SK-N-SH (cell line): Measurements from ENCODE around the gene PPT2. TPM values are rescaled to one million over a fixed set of nuclear protein-coding genes. Genes with fewer than 3 reads are reported as not detected.

Experiments
- CTCF ChIA-PET: fragments of 300-600, 350-600 bp; formaldehyde crosslinking; extraction: SDS; loops from one replicate; lab custom pipeline; 2021; lab: Yijun Ruan, JAX
- POLR2A ChIA-PET: fragments of 350-600 bp; sonication (Branson Sonifier 250); formaldehyde crosslinking; extraction: SDS; loops from one replicate; lab custom pipeline; 2020; ENCODE audit warnings: antibody characterized with exemption, inconsistent platforms; lab: Yijun Ruan, JAX
- DNase-seq: peaks from one replicate; pipeline ENCODE4 v3.0.0; 2012
- H2AFZ ChIP-seq: fragments of 200-600 bp; sonication (generic); 2 replicates; pipeline ENCODE4 v1.8.1; 2016; ENCODE audit warnings: antibody characterized with exemption, mild to moderate bottlenecking, low read depth
- H3F3A ChIP-seq: fragments of 200-600 bp; sonication (generic); replicated peaks from 2 replicates; pipeline ENCODE3; 2016; ENCODE audit warnings: antibody characterized with exemption, mild to moderate bottlenecking; ENCODE audit not compliant: insufficient read depth
- H3K27ac ChIP-seq, 2 experiments: fragments of 200-500 bp in 1 of 2; fragments of 200-600 bp in 1 of 2; sonication (Bioruptor generic) in 1 of 2; sonication (generic), shearing (Covaris generic) in 1 of 2; 2 replicates each; pipeline versions ENCODE4 v1.5.1 to v1.6.1; 2014 to 2016; ENCODE audit warnings: low read depth in 2 of 2, inconsistent platforms in 1 of 2, low read length in 1 of 2, mild to moderate bottlenecking in 1 of 2, mixed read lengths in 1 of 2
- H3K27me3 ChIP-seq: fragments of 200-600 bp; sonication (generic), shearing (Covaris generic); 2 replicates; pipeline ENCODE4 v1.6.1; 2016; ENCODE audit warnings: mixed run types; ENCODE audit not compliant: insufficient read depth
- H3K36me3 ChIP-seq, 2 experiments: fragments of 200-500 bp in 1 of 2; fragments of 200-600 bp in 1 of 2; sonication (Bioruptor generic) in 1 of 2; sonication (generic) in 1 of 2; replicated peaks in 1 of 2; 2 replicates each; pipeline versions ENCODE3 to v1.5.1; 2014 to 2016; ENCODE audit warnings: low read length in 1 of 2, mild to moderate bottlenecking in 1 of 2; ENCODE audit not compliant: insufficient read depth in 2 of 2, control insufficient read depth in 1 of 2
- H3K4me1 ChIP-seq, 2 experiments: fragments of 200-500 bp in 1 of 2; fragments of 200-600 bp in 1 of 2; sonication (Bioruptor generic) in 1 of 2; sonication (generic), shearing (Covaris generic) in 1 of 2; 2 replicates each; pipeline versions ENCODE4 v1.5.1 to v1.6.1; 2014 to 2016; ENCODE audit warnings: low read depth in 1 of 2, low read length in 1 of 2, mixed run types in 1 of 2; ENCODE audit not compliant: insufficient read depth in 2 of 2, control insufficient read depth in 1 of 2
- H3K4me2 ChIP-seq: fragments of 200-600 bp; sonication (generic), shearing (Covaris generic); 2 replicates; pipeline ENCODE4 v1.6.1; 2017; ENCODE audit warnings: mixed run types
- H3K4me3 ChIP-seq, 2 experiments: fragments of 200-500 bp in 1 of 2; fragments of 200-600 bp in 1 of 2; sonication (Bioruptor generic) in 1 of 2; sonication (generic), shearing (Covaris generic) in 1 of 2; 2 replicates each; pipeline versions ENCODE4 v1.5.1 to v1.8.1; 2014 to 2016; ENCODE audit warnings: low read depth in 2 of 2, inconsistent platforms in 1 of 2, low read length in 1 of 2, mild to moderate bottlenecking in 1 of 2, mixed read lengths in 1 of 2, moderate library complexity in 1 of 2
- H3K79me2 ChIP-seq: fragments of 200-600 bp; sonication (generic); 2 replicates; pipeline ENCODE4 v1.8.1; 2017; ENCODE audit warnings: mild to moderate bottlenecking; ENCODE audit not compliant: insufficient read depth
- H3K9ac ChIP-seq: fragments of 200-600 bp; sonication (generic); 2 replicates; pipeline ENCODE4 v1.6.1; 2017; ENCODE audit warnings: mixed run types
- H3K9me2 ChIP-seq: fragments of 200-600 bp; sonication (generic); 2 replicates; pipeline ENCODE4 v1.6.1; 2017; ENCODE audit warnings: mixed run types
- H3K9me3 ChIP-seq: fragments of 200-600 bp; sonication (generic); 2 replicates; pipeline ENCODE4 v1.6.1; 2017; ENCODE audit warnings: mixed run types, mild to moderate bottlenecking, moderate library complexity
- H4K20me1 ChIP-seq: fragments of 200-600 bp; sonication (generic); 2 replicates; pipeline ENCODE4 v1.6.1; 2017; ENCODE audit warnings: mild to moderate bottlenecking, mixed run types; ENCODE audit not compliant: insufficient read depth
- CHD2 ChIP-seq: fragments of 150-350 bp; IDR thresholded peaks from 2 replicates; pipeline ENCODE4 v1.6.1; 2018; ENCODE audit warnings: low read length; ENCODE audit not compliant: partially characterized antibody
- EP300 ChIP-seq, 2 experiments: IDR thresholded peaks; 2 replicates each; pipeline versions ENCODE4 v1.4.0 to v1.6.1; 2012; ENCODE audit warnings: borderline replicate concordance in 1 of 2, low read depth in 1 of 2, low read length in 1 of 2
- FOXJ3 ChIP-seq: sonication (generic); formaldehyde crosslinking; IDR thresholded peaks from 2 replicates; pipeline ENCODE4 v1.5.1; 2020; ENCODE audit warnings: mild to moderate bottlenecking, missing genetic modification reagents
- FOXM1 ChIP-seq: IDR thresholded peaks from 2 replicates; pipeline ENCODE4 v1.4.0; 2012; ENCODE audit warnings: low read depth, mild to moderate bottlenecking
- GATA2 ChIP-seq: sonication (generic); formaldehyde crosslinking; IDR thresholded peaks from 2 replicates; pipeline ENCODE4 v1.5.0; 2020; ENCODE audit warnings: mild to moderate bottlenecking, missing genetic modification reagents
- MEF2A ChIP-seq: IDR thresholded peaks from 2 replicates; pipeline ENCODE4 v1.4.0; 2012; ENCODE audit warnings: low read depth, borderline replicate concordance
- MXI1 ChIP-seq: IDR thresholded peaks from 2 replicates; pipeline ENCODE4 v1.6.1; 2012; ENCODE audit warnings: mild to moderate bottlenecking, low read depth, low read length, improper control_type of control experiment
- POLR2AphosphoS5 ChIP-seq: IDR thresholded peaks from 2 replicates; pipeline ENCODE4 v1.6.1; 2012; ENCODE audit warnings: low read depth, low read length
- RAD21 ChIP-seq: IDR thresholded peaks from 2 replicates; pipeline ENCODE4 v1.6.1; 2012; ENCODE audit warnings: mild to moderate bottlenecking, low read length
- RCOR1 ChIP-seq: fragments of 150-350 bp; IDR thresholded peaks from 2 replicates; pipeline ENCODE4 v1.6.1; 2017; ENCODE audit warnings: antibody characterized with exemption, low read length
- RFX5 ChIP-seq: IDR thresholded peaks from 2 replicates; pipeline ENCODE4 v1.6.1; 2012; ENCODE audit warnings: mild to moderate bottlenecking, improper control_type of control experiment, low read length
- SIN3A ChIP-seq: IDR thresholded peaks from 2 replicates; pipeline ENCODE4 v1.6.1; 2012; ENCODE audit warnings: low read depth, mild to moderate bottlenecking, low read length, moderate library complexity, borderline replicate concordance
- TCF12 ChIP-seq: IDR thresholded peaks from 2 replicates; pipeline ENCODE4 v1.4.0; 2012
- YY1 ChIP-seq: IDR thresholded peaks from 2 replicates; pipeline ENCODE4 v1.4.0; 2012; ENCODE audit warnings: low read depth, mild to moderate bottlenecking
- polyA plus RNA-seq, 3 experiments: library from polyadenylated mRNA; depleted of rRNA; stranded (reverse); fragments of >200 nt; gene quantifications; 2 replicates each; pipeline ENCODE4 v1.2.3, GENCODE V29; 2012
- TF ChIP-seq, protein P1 (sequence below): IDR thresholded peaks from 2 replicates; pipeline ENCODE4 v1.4.0; 2012; ENCODE audit warnings: low read depth
- TF ChIP-seq, protein P2 (sequence below): fragments of 200-600 bp; sonication (generic); IDR thresholded peaks from 2 replicates; pipeline ENCODE4 v1.6.1; 2017; ENCODE audit warnings: antibody characterized with exemption, mild to moderate bottlenecking, moderate library complexity
- TF ChIP-seq, protein P3 (sequence below): IDR thresholded peaks from 2 replicates; pipeline ENCODE4; 2012
- TF ChIP-seq, protein P4 (sequence below): IDR thresholded peaks from 2 replicates; pipeline ENCODE4 v1.4.0; 2012; ENCODE audit warnings: low read depth, borderline replicate concordance
- TF ChIP-seq, protein P5 (sequence below): IDR thresholded peaks from 2 replicates; pipeline ENCODE4 v1.4.0; 2012; ENCODE audit warnings: low read depth, borderline replicate concordance
- TF ChIP-seq, protein P6 (sequence below): IDR thresholded peaks from 2 replicates; pipeline ENCODE4 v1.6.1; 2012; ENCODE audit warnings: mild to moderate bottlenecking, low read depth, low read length, moderate library complexity

PPT2 gene
- polyA plus RNA-seq, 1 of the 3 experiments (the other 2 are of a cell fraction), result 32.7 TPM

DNA sequence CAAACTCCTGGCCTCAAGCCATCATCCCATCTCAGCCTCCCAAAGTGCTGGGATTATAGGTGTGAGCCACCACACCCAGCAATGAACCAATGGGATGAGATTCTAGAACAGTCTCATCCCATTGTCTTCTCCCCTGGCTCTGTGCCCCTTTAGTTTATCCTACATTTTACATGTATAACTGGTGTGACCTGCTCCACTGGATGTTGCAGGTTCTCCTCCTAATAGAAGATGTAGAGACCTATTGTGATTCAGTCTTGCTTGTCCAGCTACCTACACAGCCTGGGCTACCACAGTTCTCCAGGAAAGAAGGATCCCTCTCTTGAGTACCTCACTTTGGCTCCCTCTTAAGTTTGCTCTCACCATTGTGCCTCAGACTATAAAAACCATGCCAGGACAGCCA, 21.8 kb upstream of the PPT2 start:
- Histone ChIP-seq H3K4me3 (no peak overlapping the region), H3K4me1 (peaks cover 11 to 17% of the 10 kb centered on the region in 2 experiments; a peak in 2 of 4 replicates), H2AFZ (no peak overlapping the region), H3K9me2 (no peaks in the 10 kb centered on the region), H3K27ac (no peak overlapping the region), H3K9ac (no peak overlapping the region), H3F3A (peaks cover 5% of the 10 kb centered on the region), H3K36me3 (no peaks in the 10 kb centered on the region), H3K4me2 (no peak overlapping the region), H3K9me3 (no peaks in the 10 kb centered on the region), H3K27me3 (no peaks in the 10 kb centered on the region), H3K79me2 (peaks cover 19% of the 10 kb centered on the region; the same call in 1 of the 2 replicates), H4K20me1 (no peaks in the 10 kb centered on the region)
- POLR2A ChIA-PET, result no interaction called here
- CTCF ChIA-PET, result interaction anchor here (6.2 kb wide), 1 partner anchor 14 kb away, joined by 43 read pairs; no protein-coding TSS in a partner anchor
- DNase-seq, result no peak
- no peak for TF ChIP-seq RAD21
- no peak for TF ChIP-seq POLR2AphosphoS5
- no peak for TF ChIP-seq MEF2A
- no peak for TF ChIP-seq EP300 (IDR thresholded peaks at IDR 0.05; ENCODE audit: borderline replicate concordance in 1 of 2, low read depth in 1 of 2, low read length in 1 of 2)
- no peak for TF ChIP-seq CHD2
- TF ChIP-seq TCF12, result no peak
- TF ChIP-seq, protein P1, sequence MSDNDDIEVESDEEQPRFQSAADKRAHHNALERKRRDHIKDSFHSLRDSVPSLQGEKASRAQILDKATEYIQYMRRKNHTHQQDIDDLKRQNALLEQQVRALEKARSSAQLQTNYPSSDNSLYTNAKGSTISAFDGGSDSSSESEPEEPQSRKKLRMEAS, result no peak
- TF ChIP-seq GATA2, result no peak
- TF ChIP-seq, protein P2, sequence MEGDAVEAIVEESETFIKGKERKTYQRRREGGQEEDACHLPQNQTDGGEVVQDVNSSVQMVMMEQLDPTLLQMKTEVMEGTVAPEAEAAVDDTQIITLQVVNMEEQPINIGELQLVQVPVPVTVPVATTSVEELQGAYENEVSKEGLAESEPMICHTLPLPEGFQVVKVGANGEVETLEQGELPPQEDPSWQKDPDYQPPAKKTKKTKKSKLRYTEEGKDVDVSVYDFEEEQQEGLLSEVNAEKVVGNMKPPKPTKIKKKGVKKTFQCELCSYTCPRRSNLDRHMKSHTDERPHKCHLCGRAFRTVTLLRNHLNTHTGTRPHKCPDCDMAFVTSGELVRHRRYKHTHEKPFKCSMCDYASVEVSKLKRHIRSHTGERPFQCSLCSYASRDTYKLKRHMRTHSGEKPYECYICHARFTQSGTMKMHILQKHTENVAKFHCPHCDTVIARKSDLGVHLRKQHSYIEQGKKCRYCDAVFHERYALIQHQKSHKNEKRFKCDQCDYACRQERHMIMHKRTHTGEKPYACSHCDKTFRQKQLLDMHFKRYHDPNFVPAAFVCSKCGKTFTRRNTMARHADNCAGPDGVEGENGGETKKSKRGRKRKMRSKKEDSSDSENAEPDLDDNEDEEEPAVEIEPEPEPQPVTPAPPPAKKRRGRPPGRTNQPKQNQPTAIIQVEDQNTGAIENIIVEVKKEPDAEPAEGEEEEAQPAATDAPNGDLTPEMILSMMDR, result no peak
- TF ChIP-seq RCOR1, result no peak
- no peak for TF ChIP-seq MXI1
- no peak for TF ChIP-seq FOXJ3 (CRISPR knock-in tag)
- no peak for TF ChIP-seq YY1
- TF ChIP-seq, protein P3, sequence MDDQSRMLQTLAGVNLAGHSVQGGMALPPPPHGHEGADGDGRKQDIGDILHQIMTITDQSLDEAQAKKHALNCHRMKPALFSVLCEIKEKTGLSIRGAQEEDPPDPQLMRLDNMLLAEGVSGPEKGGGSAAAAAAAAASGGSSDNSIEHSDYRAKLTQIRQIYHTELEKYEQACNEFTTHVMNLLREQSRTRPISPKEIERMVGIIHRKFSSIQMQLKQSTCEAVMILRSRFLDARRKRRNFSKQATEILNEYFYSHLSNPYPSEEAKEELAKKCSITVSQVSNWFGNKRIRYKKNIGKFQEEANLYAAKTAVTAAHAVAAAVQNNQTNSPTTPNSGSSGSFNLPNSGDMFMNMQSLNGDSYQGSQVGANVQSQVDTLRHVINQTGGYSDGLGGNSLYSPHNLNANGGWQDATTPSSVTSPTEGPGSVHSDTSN, result no peak
- TF ChIP-seq FOXM1, result no peak
- no peak for TF ChIP-seq RFX5
- TF ChIP-seq, protein P4, sequence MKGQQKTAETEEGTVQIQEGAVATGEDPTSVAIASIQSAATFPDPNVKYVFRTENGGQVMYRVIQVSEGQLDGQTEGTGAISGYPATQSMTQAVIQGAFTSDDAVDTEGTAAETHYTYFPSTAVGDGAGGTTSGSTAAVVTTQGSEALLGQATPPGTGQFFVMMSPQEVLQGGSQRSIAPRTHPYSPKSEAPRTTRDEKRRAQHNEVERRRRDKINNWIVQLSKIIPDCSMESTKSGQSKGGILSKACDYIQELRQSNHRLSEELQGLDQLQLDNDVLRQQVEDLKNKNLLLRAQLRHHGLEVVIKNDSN, result no peak
- TF ChIP-seq, protein P5, sequence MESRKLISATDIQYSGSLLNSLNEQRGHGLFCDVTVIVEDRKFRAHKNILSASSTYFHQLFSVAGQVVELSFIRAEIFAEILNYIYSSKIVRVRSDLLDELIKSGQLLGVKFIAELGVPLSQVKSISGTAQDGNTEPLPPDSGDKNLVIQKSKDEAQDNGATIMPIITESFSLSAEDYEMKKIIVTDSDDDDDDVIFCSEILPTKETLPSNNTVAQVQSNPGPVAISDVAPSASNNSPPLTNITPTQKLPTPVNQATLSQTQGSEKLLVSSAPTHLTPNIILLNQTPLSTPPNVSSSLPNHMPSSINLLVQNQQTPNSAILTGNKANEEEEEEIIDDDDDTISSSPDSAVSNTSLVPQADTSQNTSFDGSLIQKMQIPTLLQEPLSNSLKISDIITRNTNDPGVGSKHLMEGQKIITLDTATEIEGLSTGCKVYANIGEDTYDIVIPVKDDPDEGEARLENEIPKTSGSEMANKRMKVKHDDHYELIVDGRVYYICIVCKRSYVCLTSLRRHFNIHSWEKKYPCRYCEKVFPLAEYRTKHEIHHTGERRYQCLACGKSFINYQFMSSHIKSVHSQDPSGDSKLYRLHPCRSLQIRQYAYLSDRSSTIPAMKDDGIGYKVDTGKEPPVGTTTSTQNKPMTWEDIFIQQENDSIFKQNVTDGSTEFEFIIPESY, result no peak
- TF ChIP-seq, protein P6, sequence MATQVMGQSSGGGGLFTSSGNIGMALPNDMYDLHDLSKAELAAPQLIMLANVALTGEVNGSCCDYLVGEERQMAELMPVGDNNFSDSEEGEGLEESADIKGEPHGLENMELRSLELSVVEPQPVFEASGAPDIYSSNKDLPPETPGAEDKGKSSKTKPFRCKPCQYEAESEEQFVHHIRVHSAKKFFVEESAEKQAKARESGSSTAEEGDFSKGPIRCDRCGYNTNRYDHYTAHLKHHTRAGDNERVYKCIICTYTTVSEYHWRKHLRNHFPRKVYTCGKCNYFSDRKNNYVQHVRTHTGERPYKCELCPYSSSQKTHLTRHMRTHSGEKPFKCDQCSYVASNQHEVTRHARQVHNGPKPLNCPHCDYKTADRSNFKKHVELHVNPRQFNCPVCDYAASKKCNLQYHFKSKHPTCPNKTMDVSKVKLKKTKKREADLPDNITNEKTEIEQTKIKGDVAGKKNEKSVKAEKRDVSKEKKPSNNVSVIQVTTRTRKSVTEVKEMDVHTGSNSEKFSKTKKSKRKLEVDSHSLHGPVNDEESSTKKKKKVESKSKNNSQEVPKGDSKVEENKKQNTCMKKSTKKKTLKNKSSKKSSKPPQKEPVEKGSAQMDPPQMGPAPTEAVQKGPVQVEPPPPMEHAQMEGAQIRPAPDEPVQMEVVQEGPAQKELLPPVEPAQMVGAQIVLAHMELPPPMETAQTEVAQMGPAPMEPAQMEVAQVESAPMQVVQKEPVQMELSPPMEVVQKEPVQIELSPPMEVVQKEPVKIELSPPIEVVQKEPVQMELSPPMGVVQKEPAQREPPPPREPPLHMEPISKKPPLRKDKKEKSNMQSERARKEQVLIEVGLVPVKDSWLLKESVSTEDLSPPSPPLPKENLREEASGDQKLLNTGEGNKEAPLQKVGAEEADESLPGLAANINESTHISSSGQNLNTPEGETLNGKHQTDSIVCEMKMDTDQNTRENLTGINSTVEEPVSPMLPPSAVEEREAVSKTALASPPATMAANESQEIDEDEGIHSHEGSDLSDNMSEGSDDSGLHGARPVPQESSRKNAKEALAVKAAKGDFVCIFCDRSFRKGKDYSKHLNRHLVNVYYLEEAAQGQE, result no peak
- TF ChIP-seq SIN3A, result no peak
